ENCODE measurements around the gene NAA38.

DNA sequence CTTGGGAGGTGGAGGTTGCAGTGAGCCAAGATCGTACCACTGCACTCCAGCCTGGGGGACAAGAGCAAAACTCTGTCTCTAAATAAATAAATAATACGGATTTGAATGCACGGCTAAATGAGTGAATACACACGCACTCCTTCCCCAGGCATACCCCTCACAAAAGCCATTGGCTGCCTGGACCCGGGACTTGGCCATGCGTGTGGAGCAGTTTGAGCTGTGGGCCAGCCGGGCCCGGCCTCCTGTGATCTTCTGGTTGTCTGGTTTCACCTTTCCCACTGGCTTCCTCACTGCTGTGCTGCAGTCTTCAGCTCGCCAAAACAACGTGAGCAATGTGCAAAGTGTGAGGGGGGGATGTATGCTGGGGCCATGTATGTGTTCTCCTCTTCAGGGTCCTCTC lies 24.9 kb downstream of the NAA38 start:
- TF ChIP-seq POLR2AphosphoS5 (IDR thresholded peaks at IDR 0.05): no peak
- TF ChIP-seq, protein P1, sequence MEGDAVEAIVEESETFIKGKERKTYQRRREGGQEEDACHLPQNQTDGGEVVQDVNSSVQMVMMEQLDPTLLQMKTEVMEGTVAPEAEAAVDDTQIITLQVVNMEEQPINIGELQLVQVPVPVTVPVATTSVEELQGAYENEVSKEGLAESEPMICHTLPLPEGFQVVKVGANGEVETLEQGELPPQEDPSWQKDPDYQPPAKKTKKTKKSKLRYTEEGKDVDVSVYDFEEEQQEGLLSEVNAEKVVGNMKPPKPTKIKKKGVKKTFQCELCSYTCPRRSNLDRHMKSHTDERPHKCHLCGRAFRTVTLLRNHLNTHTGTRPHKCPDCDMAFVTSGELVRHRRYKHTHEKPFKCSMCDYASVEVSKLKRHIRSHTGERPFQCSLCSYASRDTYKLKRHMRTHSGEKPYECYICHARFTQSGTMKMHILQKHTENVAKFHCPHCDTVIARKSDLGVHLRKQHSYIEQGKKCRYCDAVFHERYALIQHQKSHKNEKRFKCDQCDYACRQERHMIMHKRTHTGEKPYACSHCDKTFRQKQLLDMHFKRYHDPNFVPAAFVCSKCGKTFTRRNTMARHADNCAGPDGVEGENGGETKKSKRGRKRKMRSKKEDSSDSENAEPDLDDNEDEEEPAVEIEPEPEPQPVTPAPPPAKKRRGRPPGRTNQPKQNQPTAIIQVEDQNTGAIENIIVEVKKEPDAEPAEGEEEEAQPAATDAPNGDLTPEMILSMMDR (IDR thresholded peaks at IDR 0.05 in 8 of 11, conservative IDR thresholded peaks at IDR 0.05 in 3 of 11): no peak
